Tibial nerve (tissue), 3 donors: ENCODE data around the gene PROP1.
"Not testable (repeated sequence)": the region's sequence is repeated elsewhere in the genome, so short reads cannot be mapped to it uniquely, and the experiment has no call there.

Experiments
- CTCF ChIP-seq, 5 experiments: fragments of 200-600 bp in 3 of 5; fragments of 450-650 bp in 2 of 5; sonication (generic) in 3 of 5; IDR thresholded peaks; one replicate each; pipeline ENCODE4 v1.5.1; 2016 to 2019; ENCODE audit warnings: antibody characterized with exemption in 5 of 5, mild to moderate bottlenecking in 3 of 5, moderate library complexity in 2 of 5
- POLR2A ChIP-seq, 2 donors: fragments of 450-650 bp; IDR thresholded peaks; one replicate each; pipeline ENCODE4 v1.6.1; 2017; ENCODE audit warnings: antibody characterized with exemption in 2 of 2, mild to moderate bottlenecking in 2 of 2, moderate library complexity in 2 of 2

- not testable (repeated sequence) for TF ChIP-seq CTCF, POLR2A (IDR thresholded peaks at IDR 0.05)
Observed at GRCh38 chr5:178006536-178007231, 10.6 kb upstream of the PROP1 start.
